K562 (cell line): Measurements from ENCODE around the gene TBX1. TPM values are rescaled to one million over a fixed set of nuclear protein-coding genes. Genes with fewer than 3 reads are reported as not detected.

Experiments
- ATF1 ChIP-seq, 2 experiments: fragments of 450-650 bp in 1 of 2; IDR thresholded peaks; 2 replicates each; pipeline ENCODE4 v1.6.1; 2016; ENCODE audit warnings: missing compliant biosample characterization in 1 of 2, missing genetic modification characterization in 1 of 2
- CCNT2 ChIP-seq: IDR thresholded peaks from 2 replicates; pipeline ENCODE4 v1.6.1; 2011; ENCODE audit warnings: borderline replicate concordance, low read depth, mild to moderate bottlenecking, moderate library complexity, mixed read lengths, low read length; ENCODE audit not compliant: insufficient read length; ENCODE audit errors: extremely low read depth
- DPF2 ChIP-seq: fragments of 450-650 bp; IDR thresholded peaks from 2 replicates; pipeline ENCODE4 v1.6.1; 2016
- EHMT2 ChIP-seq: fragments of 450-650 bp; IDR thresholded peaks from 2 replicates; pipeline ENCODE4 v1.6.1; 2018; ENCODE audit warnings: antibody characterized with exemption
- FOXJ3 ChIP-seq: sonication (generic); formaldehyde crosslinking; IDR thresholded peaks from 2 replicates; pipeline ENCODE4 v1.4.0; 2020; ENCODE audit warnings: mild to moderate bottlenecking, missing genetic modification reagents
- GABPB2 ChIP-seq: fragments of 250-450 bp; sonication (Bioruptor Pico); conservative IDR thresholded peaks from 2 replicates; pipeline ENCODE4 v1.5.1; 2021; ENCODE audit warnings: mild to moderate bottlenecking
- KHSRP ChIP-seq: fragments of 450-650 bp; IDR thresholded peaks from 2 replicates; pipeline ENCODE4 v1.6.1; 2017
- RAD51 ChIP-seq: fragments of 450-650 bp; IDR thresholded peaks from 2 replicates; pipeline ENCODE4 v1.7.1; 2016; ENCODE audit warnings: low read depth, mild to moderate bottlenecking, borderline replicate concordance
- ZNF133 ChIP-seq: fragments of 250-450 bp; sonication (Bioruptor Pico); IDR thresholded peaks from 2 replicates; pipeline ENCODE4 v1.4.0; 2020; ENCODE audit warnings: mild to moderate bottlenecking
- ZSCAN29 ChIP-seq: fragments of 450-650 bp; IDR thresholded peaks from 2 replicates; pipeline ENCODE4 v1.6.1; 2017
- polyA plus RNA-seq, 8 experiments: library from polyadenylated mRNA; depleted of rRNA in 4 of 8; stranded (reverse) in 5 of 8; unstranded in 3 of 8; fragments of >200 nt; fragmentation: Nextera tagmentation in 2 of 8; fragmentation: Illumina TruSeq in 1 of 8; extraction: Ambion mirVana in 2 of 8; extraction: Trizol in 1 of 8; gene quantifications; 2 replicates each; pipeline versions ENCODE4 v1.2.1 to v1.2.3, GENCODE V29; 2011 to 2014; ENCODE audit warnings: inconsistent platforms in 1 of 8, missing spikeins in 1 of 8
- total RNA-seq, 7 experiments: library from RNA; depleted of rRNA in 6 of 7; stranded (reverse); fragments of >200 nt in 6 of 7; fragmentation: Illumina TruSeq in 2 of 7; extraction: Trizol in 2 of 7; gene quantifications; 2 replicates each; pipeline versions ENCODE4 v1.2.1 to v1.2.3, GENCODE V29; 2011 to 2021; ENCODE audit warnings: low replicate concordance in 1 of 7
- TF ChIP-seq, protein P1 (sequence below): conservative IDR thresholded peaks from 2 replicates; pipeline ENCODE4 v1.6.1; 2011; ENCODE audit warnings: low read depth, mild to moderate bottlenecking, low read length; ENCODE audit not compliant: control insufficient read depth
- TF ChIP-seq, protein P2 (sequence below): fragments of 450-650 bp; formaldehyde crosslinking; IDR thresholded peaks from 2 replicates; pipeline ENCODE4 v1.4.0; 2020; ENCODE audit warnings: mild to moderate bottlenecking, moderate library complexity
- TF ChIP-seq, protein P3 (sequence below): fragments of 450-650 bp; IDR thresholded peaks from 2 replicates; pipeline ENCODE4 v1.6.1; 2014; ENCODE audit warnings: low read depth, mild to moderate bottlenecking, moderate library complexity, borderline replicate concordance
- TF ChIP-seq, protein P4 (sequence below): IDR thresholded peaks from 2 replicates; pipeline ENCODE4 v1.6.1; 2012; ENCODE audit warnings: low read depth, low read length, improper control_type of control experiment, borderline replicate concordance
- TF ChIP-seq, protein P5 (sequence below): sonication (generic); formaldehyde crosslinking; IDR thresholded peaks from 2 replicates; pipeline ENCODE4 v1.8.0; 2022; ENCODE audit warnings: missing genetic modification reagents, mild to moderate bottlenecking, moderate library complexity, borderline replicate concordance
- TF ChIP-seq, protein P6 (sequence below): fragments of 450-650 bp; IDR thresholded peaks from 2 replicates; pipeline ENCODE4 v1.6.1; 2016; ENCODE audit warnings: low read depth, mild to moderate bottlenecking, moderate library complexity
- TF ChIP-seq, protein P7 (sequence below): fragments of 450-650 bp; conservative IDR thresholded peaks from 2 replicates; pipeline ENCODE4 v1.6.1; 2016; ENCODE audit warnings: missing genetic modification characterization, low read depth, mild to moderate bottlenecking, missing compliant biosample characterization, moderate library complexity

Gene TBX1
- total and polyA plus RNA-seq, 9 of the 15 experiments (the other 6 are each of a cell fraction or from before 2014, with no cell fraction given): 0.07 to 35.0 (median 3.9) TPM

DNA sequence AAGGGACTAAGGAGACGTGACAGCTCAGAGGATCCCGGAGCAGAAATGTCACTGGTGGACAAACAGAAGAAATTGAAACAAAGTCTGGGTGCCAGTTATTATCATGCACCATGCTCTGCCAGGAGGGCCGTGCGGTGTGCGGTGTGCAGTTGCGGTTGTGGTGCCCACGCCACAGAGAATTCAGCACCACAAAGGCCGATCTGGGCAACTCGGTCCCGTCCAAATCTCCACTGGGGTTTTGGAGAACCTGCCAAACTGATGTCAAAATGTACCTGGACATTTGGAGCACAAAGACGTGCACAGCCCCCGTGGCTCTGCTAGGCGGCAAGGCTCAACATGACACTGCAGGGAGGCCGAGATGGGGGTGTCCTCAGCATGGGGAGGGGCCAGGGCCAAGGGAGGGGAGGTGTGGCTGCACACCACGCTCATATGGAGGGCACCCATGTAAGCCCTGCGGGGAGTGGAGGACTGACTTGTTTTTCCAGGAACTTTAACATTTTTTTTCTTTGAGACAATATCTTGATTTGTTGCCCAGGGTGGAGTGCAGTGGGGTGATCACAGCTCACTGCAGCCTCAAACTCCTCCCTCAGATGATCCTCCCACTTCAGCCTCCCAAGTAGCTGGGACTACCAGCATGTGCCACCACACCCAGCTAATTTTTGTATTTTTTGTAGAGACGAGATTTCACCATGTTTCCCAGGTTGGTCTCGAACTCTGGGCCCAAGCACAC is 54.7 kb downstream of the TBX1 start (continued):
- TF ChIP-seq, protein P1, sequence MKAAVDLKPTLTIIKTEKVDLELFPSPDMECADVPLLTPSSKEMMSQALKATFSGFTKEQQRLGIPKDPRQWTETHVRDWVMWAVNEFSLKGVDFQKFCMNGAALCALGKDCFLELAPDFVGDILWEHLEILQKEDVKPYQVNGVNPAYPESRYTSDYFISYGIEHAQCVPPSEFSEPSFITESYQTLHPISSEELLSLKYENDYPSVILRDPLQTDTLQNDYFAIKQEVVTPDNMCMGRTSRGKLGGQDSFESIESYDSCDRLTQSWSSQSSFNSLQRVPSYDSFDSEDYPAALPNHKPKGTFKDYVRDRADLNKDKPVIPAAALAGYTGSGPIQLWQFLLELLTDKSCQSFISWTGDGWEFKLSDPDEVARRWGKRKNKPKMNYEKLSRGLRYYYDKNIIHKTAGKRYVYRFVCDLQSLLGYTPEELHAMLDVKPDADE: peak; percentile 46; the same call in 1 of the 2 replicates
- peak; percentile 70 for TF ChIP-seq ZSCAN29
- TF ChIP-seq, protein P2, sequence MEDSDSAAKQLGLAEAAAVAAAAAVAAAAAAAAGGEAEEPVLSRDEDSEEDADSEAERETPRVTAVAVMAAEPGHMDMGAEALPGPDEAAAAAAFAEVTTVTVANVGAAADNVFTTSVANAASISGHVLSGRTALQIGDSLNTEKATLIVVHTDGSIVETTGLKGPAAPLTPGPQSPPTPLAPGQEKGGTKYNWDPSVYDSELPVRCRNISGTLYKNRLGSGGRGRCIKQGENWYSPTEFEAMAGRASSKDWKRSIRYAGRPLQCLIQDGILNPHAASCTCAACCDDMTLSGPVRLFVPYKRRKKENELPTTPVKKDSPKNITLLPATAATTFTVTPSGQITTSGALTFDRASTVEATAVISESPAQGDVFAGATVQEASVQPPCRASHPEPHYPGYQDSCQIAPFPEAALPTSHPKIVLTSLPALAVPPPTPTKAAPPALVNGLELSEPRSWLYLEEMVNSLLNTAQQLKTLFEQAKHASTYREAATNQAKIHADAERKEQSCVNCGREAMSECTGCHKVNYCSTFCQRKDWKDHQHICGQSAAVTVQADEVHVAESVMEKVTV (CRISPR knock-in tag): no peak
- peak; percentile 66 for TF ChIP-seq EHMT2
- TF ChIP-seq, protein P3, sequence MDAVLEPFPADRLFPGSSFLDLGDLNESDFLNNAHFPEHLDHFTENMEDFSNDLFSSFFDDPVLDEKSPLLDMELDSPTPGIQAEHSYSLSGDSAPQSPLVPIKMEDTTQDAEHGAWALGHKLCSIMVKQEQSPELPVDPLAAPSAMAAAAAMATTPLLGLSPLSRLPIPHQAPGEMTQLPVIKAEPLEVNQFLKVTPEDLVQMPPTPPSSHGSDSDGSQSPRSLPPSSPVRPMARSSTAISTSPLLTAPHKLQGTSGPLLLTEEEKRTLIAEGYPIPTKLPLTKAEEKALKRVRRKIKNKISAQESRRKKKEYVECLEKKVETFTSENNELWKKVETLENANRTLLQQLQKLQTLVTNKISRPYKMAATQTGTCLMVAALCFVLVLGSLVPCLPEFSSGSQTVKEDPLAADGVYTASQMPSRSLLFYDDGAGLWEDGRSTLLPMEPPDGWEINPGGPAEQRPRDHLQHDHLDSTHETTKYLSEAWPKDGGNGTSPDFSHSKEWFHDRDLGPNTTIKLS: peak; percentile 60; the same call in 1 of the 2 replicates
- 0 out of 2 replicates have a peak, but pooled peaks have one; percentile 36 for TF ChIP-seq GABPB2
- no peak for TF ChIP-seq ATF1 (CRISPR knock-in tag; IDR thresholded peaks at IDR 0.05)
- TF ChIP-seq ATF1 (tag; IDR thresholded peaks at IDR 0.05): peak; percentile 85
- TF ChIP-seq, protein P4, sequence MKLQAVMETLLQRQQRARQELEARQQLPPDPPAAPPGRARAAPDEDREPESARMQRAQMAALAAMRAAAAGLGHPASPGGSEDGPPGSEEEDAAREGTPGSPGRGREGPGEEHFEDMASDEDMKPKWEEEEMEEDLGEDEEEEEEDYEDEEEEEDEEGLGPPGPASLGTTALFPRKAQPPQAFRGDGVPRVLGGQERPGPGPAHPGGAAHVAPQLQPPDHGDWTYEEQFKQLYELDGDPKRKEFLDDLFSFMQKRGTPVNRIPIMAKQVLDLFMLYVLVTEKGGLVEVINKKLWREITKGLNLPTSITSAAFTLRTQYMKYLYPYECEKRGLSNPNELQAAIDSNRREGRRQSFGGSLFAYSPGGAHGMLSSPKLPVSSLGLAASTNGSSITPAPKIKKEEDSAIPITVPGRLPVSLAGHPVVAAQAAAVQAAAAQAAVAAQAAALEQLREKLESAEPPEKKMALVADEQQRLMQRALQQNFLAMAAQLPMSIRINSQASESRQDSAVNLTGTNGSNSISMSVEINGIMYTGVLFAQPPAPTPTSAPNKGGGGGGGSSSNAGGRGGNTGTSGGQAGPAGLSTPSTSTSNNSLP: 0 out of 2 replicates have a peak, but pooled peaks have one; percentile 12
- TF ChIP-seq CCNT2: peak; percentile 45
- TF ChIP-seq, protein P5, sequence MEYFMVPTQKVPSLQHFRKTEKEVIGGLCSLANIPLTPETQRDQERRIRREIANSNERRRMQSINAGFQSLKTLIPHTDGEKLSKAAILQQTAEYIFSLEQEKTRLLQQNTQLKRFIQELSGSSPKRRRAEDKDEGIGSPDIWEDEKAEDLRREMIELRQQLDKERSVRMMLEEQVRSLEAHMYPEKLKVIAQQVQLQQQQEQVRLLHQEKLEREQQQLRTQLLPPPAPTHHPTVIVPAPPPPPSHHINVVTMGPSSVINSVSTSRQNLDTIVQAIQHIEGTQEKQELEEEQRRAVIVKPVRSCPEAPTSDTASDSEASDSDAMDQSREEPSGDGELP (CRISPR knock-in tag): no peak
- TF ChIP-seq FOXJ3: no peak
- TF ChIP-seq, protein P6, sequence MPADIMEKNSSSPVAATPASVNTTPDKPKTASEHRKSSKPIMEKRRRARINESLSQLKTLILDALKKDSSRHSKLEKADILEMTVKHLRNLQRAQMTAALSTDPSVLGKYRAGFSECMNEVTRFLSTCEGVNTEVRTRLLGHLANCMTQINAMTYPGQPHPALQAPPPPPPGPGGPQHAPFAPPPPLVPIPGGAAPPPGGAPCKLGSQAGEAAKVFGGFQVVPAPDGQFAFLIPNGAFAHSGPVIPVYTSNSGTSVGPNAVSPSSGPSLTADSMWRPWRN: 0 out of 2 replicates have a peak, but pooled peaks have one; percentile 32
- TF ChIP-seq RAD51: no peak
- TF ChIP-seq KHSRP: no peak
- peak; percentile 91 for TF ChIP-seq DPF2
- TF ChIP-seq, protein P7, sequence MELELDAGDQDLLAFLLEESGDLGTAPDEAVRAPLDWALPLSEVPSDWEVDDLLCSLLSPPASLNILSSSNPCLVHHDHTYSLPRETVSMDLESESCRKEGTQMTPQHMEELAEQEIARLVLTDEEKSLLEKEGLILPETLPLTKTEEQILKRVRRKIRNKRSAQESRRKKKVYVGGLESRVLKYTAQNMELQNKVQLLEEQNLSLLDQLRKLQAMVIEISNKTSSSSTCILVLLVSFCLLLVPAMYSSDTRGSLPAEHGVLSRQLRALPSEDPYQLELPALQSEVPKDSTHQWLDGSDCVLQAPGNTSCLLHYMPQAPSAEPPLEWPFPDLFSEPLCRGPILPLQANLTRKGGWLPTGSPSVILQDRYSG (tag): peak; percentile 79
- no peak for TF ChIP-seq ZNF133 (CRISPR knock-in tag)
